Osteoblast (primary cell): Measurements from ENCODE around the gene TET2. TPM values are rescaled to one million over a fixed set of nuclear protein-coding genes. Genes with fewer than 3 reads are reported as not detected.
A peak's percentile ranks its signal among the peaks of the same experiment; 100 is the strongest.

ENCODE experiments used
- DNase-seq: peaks from one replicate; pipeline ENCODE4 v3.0.0; 2011; ENCODE audit warnings: low spot score, mixed read lengths; ENCODE audit not compliant: insufficient read length; ENCODE audit errors: missing footprints
- H2AFZ ChIP-seq: 2 replicates; pipeline ENCODE4 v1.6.0; 2011; ENCODE audit warnings: mild to moderate bottlenecking, low read length
- H3K27ac ChIP-seq: 2 replicates; pipeline ENCODE4 v1.5.1; 2011; ENCODE audit warnings: mild to moderate bottlenecking, low read depth, low read length, moderate library complexity
- H3K27me3 ChIP-seq: 2 replicates; pipeline ENCODE4 v1.6.0; 2012; ENCODE audit warnings: mild to moderate bottlenecking, control low read depth, inconsistent platforms, low read length, moderate library complexity; ENCODE audit not compliant: insufficient read depth
- H3K36me3 ChIP-seq: 2 replicates; pipeline ENCODE4 v1.5.1; 2011; ENCODE audit warnings: mild to moderate bottlenecking, low read length, control low read depth, moderate library complexity; ENCODE audit not compliant: insufficient read depth
- H3K4me1 ChIP-seq: 2 replicates; pipeline ENCODE4 v1.5.1; 2011; ENCODE audit warnings: mild to moderate bottlenecking, low read length, control low read depth, moderate library complexity; ENCODE audit not compliant: insufficient read depth
- H3K4me2 ChIP-seq: 2 replicates; pipeline ENCODE4 v1.6.0; 2011; ENCODE audit warnings: mild to moderate bottlenecking, low read length; ENCODE audit not compliant: insufficient read depth
- H3K4me3 ChIP-seq: fragments of 200-600 bp; sonication (generic); 3 replicates; pipeline ENCODE4 v1.5.1; 2012; ENCODE audit warnings: mild to moderate bottlenecking, low read length, inconsistent platforms; ENCODE audit not compliant: insufficient read depth
- H3K79me2 ChIP-seq: 2 replicates; pipeline ENCODE4 v1.6.0; 2012; ENCODE audit warnings: mild to moderate bottlenecking, low read length, control low read depth, inconsistent platforms; ENCODE audit not compliant: insufficient read depth
- H3K9me3 ChIP-seq: 2 replicates; pipeline ENCODE4 v1.5.1; 2011; ENCODE audit warnings: low read depth, low read length, control low read depth
- H4K20me1 ChIP-seq: 2 replicates; pipeline ENCODE4 v1.6.0; 2012; ENCODE audit warnings: mild to moderate bottlenecking, low read length, control low read depth; ENCODE audit not compliant: insufficient read depth
- total RNA-seq: library from RNA; depleted of rRNA; stranded (reverse); fragments of >200 nt; gene quantifications from 2 replicates; pipeline ENCODE4 v1.2.3, GENCODE V29; 2012
- TF ChIP-seq, protein P1 (sequence below): IDR thresholded peaks from 2 replicates; pipeline ENCODE4 v1.5.1; 2011; ENCODE audit warnings: mild to moderate bottlenecking, low read depth, low read length, moderate library complexity; ENCODE audit errors: extremely low read depth

TET2 gene
- total RNA-seq, 1 donor, result 15.9 TPM

DNA sequence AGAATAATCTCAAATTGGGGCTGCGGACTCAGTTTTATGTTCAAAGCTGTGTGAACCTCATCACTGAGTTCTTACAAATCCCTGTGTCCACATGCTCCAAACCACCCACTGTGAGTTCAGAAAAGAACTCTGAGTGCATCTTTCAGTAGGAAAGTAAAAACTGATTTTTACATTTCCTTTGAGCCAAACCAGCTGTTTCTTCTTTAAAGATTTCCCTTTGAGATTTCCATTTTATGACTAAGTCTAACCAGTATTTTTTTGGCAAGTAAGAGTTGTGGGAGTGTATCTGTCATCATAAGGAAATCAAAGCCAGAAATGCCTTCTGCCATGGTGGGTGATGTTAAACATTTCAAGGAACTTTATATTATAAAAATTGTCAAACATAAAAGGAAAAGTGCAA is 100.0 kb downstream of the TET2 start:
- Histone ChIP-seq H3K36me3 (peaks cover 8% of the 10 kb centered on the region), H3K27me3 (no peaks in the 10 kb centered on the region), H3K4me1 (peaks cover 11% of the 10 kb centered on the region), H3K9me3 (no peaks in the 10 kb centered on the region), H2AFZ (no peak overlapping the region), H3K4me3 (no peak overlapping the region), H3K4me2 (peak overlapping the region; percentile 54), H3K79me2 (no peaks in the 10 kb centered on the region), H3K27ac (no peak overlapping the region), H4K20me1 (no peaks in the 10 kb centered on the region)
- DNase-seq, result peak; percentile 81
- TF ChIP-seq, protein P1, sequence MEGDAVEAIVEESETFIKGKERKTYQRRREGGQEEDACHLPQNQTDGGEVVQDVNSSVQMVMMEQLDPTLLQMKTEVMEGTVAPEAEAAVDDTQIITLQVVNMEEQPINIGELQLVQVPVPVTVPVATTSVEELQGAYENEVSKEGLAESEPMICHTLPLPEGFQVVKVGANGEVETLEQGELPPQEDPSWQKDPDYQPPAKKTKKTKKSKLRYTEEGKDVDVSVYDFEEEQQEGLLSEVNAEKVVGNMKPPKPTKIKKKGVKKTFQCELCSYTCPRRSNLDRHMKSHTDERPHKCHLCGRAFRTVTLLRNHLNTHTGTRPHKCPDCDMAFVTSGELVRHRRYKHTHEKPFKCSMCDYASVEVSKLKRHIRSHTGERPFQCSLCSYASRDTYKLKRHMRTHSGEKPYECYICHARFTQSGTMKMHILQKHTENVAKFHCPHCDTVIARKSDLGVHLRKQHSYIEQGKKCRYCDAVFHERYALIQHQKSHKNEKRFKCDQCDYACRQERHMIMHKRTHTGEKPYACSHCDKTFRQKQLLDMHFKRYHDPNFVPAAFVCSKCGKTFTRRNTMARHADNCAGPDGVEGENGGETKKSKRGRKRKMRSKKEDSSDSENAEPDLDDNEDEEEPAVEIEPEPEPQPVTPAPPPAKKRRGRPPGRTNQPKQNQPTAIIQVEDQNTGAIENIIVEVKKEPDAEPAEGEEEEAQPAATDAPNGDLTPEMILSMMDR, result no peak

DNA sequence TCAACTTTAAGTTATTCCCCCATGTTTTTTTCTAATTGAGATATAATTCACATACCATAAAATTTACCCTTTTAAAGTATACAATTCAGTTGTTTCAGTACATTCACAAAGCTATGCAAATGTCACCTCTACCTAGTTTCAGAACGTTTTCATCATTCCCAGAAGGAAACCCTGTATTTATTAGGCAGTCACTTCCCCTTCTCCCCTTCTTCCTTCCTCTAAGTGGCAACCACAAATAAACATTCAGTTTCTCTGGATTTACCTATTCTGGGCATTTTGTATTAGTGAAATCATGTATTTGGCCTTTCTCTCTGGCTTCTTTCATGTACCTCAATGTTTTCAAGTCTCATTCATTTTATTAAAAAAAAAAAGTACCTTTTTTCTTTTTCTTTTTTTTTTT is 101.9 kb downstream of the TET2 start:
- no peak for DNase-seq
- H3K36me3 ChIP-seq, result peaks cover 4% of the 10 kb centered on the region
- H3K27ac ChIP-seq, result no peak overlapping the region
- no peak overlapping the region for H2AFZ ChIP-seq
- no peak overlapping the region for H3K4me2 ChIP-seq
- H3K9me3 ChIP-seq, result no peaks in the 10 kb centered on the region
- peaks cover 11% of the 10 kb centered on the region for H3K4me1 ChIP-seq
- H3K4me3 ChIP-seq, result no peak overlapping the region
- TF ChIP-seq, protein P1, result no peak
- H4K20me1 ChIP-seq, result no peaks in the 10 kb centered on the region
- H3K27me3 ChIP-seq, result no peaks in the 10 kb centered on the region
- H3K79me2 ChIP-seq, result no peaks in the 10 kb centered on the region

DNA sequence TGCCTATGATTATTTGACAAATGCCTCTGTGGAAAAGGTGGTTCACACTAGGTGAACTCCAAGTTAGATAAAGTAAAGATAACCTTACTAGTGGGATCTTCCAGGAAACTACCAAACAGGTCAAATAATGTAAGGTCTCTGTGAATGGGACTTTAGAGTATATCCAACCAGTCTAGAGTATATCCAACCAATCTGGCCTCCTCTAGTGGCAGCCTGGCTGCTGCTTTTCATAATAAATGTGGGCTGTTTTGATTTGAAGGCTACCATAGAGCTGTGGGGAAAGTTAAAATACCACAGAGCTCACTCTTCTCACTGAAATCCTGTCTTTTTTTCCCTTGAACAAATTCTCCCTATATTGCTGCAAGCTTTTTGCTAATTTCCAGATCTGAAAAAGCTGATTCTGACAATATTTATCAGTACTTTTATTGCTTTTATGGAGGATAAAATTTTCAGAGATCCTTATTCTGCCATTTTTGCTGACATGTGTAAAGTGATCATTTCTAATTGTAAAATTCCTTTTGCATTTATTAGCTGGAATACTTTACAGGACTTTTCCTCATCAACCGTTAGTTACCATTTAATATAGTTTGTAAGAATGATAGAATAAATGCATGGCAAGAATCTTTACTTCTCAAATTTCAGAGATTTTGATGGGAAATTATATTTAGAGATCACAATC is 111.3 kb downstream of the TET2 start:
- no peaks in the 10 kb centered on the region for H3K9me3 ChIP-seq
- TF ChIP-seq, protein P1, result peak; percentile 28
- H3K27me3 ChIP-seq, result no peaks in the 10 kb centered on the region
- no peak for DNase-seq
- no peak overlapping the region for H3K4me3 ChIP-seq
- H3K4me1 ChIP-seq, result no peaks in the 10 kb centered on the region
- no peak overlapping the region for H3K27ac ChIP-seq
- H2AFZ ChIP-seq, result no peak overlapping the region
- H3K36me3 ChIP-seq, result no peaks in the 10 kb centered on the region
- no peaks in the 10 kb centered on the region for H3K79me2 ChIP-seq
- H4K20me1 ChIP-seq, result no peaks in the 10 kb centered on the region
- H3K4me2 ChIP-seq, result no peak overlapping the region

DNA sequence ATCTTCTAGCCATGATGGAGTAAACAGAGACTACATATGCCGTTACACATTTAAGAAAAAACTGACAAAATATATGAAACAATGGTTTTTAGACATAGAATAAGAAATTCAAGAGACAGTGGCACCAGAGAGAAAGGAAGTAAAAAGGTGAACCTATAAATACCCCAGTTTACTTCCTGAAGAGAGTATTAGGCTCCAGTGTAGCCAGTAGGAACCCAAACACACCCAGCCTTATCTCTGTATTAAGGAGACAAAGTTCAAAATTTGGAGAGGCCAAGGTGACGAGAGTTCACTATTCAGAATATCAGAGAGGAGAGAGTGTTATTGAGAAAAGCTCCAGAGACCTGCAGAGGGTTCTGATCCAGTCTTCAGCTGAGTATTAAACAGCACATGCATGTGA is 119.0 kb downstream of the TET2 start:
- no peak overlapping the region for H3K4me2 ChIP-seq
- H3K4me1 ChIP-seq, result no peaks in the 10 kb centered on the region
- H3K36me3 ChIP-seq, result peaks cover 4% of the 10 kb centered on the region
- DNase-seq, result no peak
- TF ChIP-seq, protein P1, result no peak
- no peaks in the 10 kb centered on the region for H3K9me3 ChIP-seq
- H3K27ac ChIP-seq, result no peak overlapping the region
- no peaks in the 10 kb centered on the region for H3K79me2 ChIP-seq
- no peaks in the 10 kb centered on the region for H4K20me1 ChIP-seq
- no peaks in the 10 kb centered on the region for H3K27me3 ChIP-seq
- H2AFZ ChIP-seq, result no peak overlapping the region
- H3K4me3 ChIP-seq, result no peak overlapping the region
